Measurements from ENCODE around the gene IPO4. TPM values are rescaled to one million over a fixed set of nuclear protein-coding genes. Genes with fewer than 3 reads are reported as not detected.

IPO4 gene
- total and polyA plus RNA-seq, 2 of the 13 experiments (the other 11 are each of a cell fraction or from before 2014, with no cell fraction given), result 39.0 to 179 TPM

DNA sequence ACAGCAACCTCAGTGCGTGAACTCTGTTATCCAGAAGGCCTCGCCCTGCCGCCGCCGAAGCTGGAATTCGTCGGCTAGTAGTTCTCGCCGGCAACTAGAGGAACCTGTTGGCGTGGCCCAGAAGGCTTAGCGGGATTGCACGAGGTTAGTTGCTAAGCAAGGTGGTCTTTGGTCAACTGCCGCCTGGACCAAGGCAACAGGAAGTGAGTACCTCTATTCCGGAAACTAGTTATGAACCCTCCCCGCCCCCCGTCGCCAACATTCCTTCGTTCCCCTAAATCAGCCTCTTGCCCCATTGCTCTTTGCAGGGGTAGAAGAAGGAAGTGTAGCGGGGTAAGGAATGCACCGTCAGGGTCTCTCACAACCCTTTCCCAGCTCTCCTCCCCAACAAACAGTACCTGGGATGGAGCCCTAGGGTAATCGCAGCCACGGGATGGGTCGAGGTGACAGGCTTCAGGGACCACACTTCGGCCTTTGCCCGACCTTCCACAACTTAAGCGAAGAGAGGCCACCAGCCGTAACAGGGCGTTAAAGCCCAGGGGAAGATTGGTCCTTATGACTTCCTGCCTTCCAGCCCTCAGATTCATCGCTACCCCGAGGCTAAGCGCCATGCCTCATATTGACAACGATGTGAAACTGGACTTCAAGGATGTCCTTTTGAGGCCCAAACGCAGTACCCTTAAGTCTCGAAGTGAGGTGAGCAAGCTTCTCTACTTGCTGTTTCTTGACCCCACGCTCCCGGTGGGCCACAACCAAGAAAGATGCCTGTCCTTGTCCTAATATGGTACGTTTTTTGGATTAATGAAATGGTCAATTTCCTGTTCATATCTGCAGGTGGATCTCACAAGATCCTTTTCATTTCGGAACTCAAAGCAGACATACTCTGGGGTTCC lies 44.3 kb upstream of the IPO4 start, which contains the start of gene GMPR2 (continued):
- TF ChIP-seq, protein P1, sequence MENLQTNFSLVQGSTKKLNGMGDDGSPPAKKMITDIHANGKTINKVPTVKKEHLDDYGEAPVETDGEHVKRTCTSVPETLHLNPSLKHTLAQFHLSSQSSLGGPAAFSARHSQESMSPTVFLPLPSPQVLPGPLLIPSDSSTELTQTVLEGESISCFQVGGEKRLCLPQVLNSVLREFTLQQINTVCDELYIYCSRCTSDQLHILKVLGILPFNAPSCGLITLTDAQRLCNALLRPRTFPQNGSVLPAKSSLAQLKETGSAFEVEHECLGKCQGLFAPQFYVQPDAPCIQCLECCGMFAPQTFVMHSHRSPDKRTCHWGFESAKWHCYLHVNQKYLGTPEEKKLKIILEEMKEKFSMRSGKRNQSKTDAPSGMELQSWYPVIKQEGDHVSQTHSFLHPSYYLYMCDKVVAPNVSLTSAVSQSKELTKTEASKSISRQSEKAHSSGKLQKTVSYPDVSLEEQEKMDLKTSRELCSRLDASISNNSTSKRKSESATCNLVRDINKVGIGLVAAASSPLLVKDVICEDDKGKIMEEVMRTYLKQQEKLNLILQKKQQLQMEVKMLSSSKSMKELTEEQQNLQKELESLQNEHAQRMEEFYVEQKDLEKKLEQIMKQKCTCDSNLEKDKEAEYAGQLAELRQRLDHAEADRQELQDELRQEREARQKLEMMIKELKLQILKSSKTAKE (CRISPR knock-in tag; IDR thresholded peaks at IDR 0.05; ENCODE audit: borderline replicate concordance), result 0 out of 2 replicates have a peak, but pooled peaks have one; percentile 29
- TF ChIP-seq CENPBD1 (CRISPR knock-in tag; IDR thresholded peaks at IDR 0.05; ENCODE audit: borderline replicate concordance, low read depth) (no peak), RNF2 (conservative IDR thresholded peaks at IDR 0.05; ENCODE audit: low read depth) (peak; percentile 89), ZNF564 (CRISPR knock-in tag; IDR thresholded peaks at IDR 0.05) (0 out of 2 replicates have a peak, but pooled peaks have one; percentile 49), DR1 (CRISPR knock-in tag; IDR thresholded peaks at IDR 0.05) (peak; percentile 80; the same call in 1 of the 2 replicates), SMAD3 (CRISPR knock-in tag; IDR thresholded peaks at IDR 0.05) (peak; percentile 41; the same call in 1 of the 2 replicates), SRSF9 (IDR thresholded peaks at IDR 0.05; ENCODE audit: borderline replicate concordance, insufficient read depth, low read depth, low read length, poor library complexity, severe bottlenecking) (no peak), CTCF (CRISPR knock-in tag; IDR thresholded peaks at IDR 0.05) (no peak; the same call in none of the 2 replicates), ZNF296 (CRISPR knock-in tag; conservative IDR thresholded peaks at IDR 0.05) (no peak; the same call in 1 of the 2 replicates), ZMYM4 (CRISPR knock-in tag; IDR thresholded peaks at IDR 0.05) (peak; percentile 78), ZFX (CRISPR knock-in tag; IDR thresholded peaks at IDR 0.05; ENCODE audit: low read depth) (peak; percentile 96), GZF1 (CRISPR knock-in tag; IDR thresholded peaks at IDR 0.05) (peak; percentile 62), PLSCR1 (CRISPR knock-in tag; IDR thresholded peaks at IDR 0.05; ENCODE audit: borderline replicate concordance) (no peak; the same call in 1 of the 2 replicates), SP4 (CRISPR knock-in tag; IDR thresholded peaks at IDR 0.05) (peak; percentile 42; the same call in 1 of the 2 replicates), ZNF235 (CRISPR knock-in tag; IDR thresholded peaks at IDR 0.05; ENCODE audit: borderline replicate concordance) (peak; percentile 98; the same call in 1 of the 2 replicates), ZNF382 (CRISPR knock-in tag; IDR thresholded peaks at IDR 0.05; ENCODE audit: borderline replicate concordance) (no peak), ZNF30 (CRISPR knock-in tag; IDR thresholded peaks at IDR 0.05) (peak; percentile 90; the same call in 1 of the 2 replicates), HMG20A (CRISPR knock-in tag; IDR thresholded peaks at IDR 0.05; ENCODE audit: borderline replicate concordance) (no peak; the same call in 1 of the 2 replicates), ZNF816 (CRISPR knock-in tag; IDR thresholded peaks at IDR 0.05; ENCODE audit: borderline replicate concordance) (peak; percentile 82), TRIM24 (CRISPR knock-in tag; IDR thresholded peaks at IDR 0.05) (no peak)
- TF ChIP-seq, protein P2, sequence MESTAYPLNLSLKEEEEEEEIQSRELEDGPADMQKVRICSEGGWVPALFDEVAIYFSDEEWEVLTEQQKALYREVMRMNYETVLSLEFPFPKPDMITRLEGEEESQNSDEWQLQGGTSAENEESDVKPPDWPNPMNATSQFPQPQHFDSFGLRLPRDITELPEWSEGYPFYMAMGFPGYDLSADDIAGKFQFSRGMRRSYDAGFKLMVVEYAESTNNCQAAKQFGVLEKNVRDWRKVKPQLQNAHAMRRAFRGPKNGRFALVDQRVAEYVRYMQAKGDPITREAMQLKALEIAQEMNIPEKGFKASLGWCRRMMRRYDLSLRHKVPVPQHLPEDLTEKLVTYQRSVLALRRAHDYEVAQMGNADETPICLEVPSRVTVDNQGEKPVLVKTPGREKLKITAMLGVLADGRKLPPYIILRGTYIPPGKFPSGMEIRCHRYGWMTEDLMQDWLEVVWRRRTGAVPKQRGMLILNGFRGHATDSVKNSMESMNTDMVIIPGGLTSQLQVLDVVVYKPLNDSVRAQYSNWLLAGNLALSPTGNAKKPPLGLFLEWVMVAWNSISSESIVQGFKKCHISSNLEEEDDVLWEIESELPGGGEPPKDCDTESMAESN (CRISPR knock-in tag; conservative IDR thresholded peaks at IDR 0.05), result peak; percentile 86

Data from HepG2 (cell line).